H7 (cell line): ENCODE measurements around the gene POLR2L. TPM values are rescaled to one million over a fixed set of nuclear protein-coding genes. Genes with fewer than 3 reads are reported as not detected.

Experiments
- DNase-seq: peaks from one replicate; pipeline ENCODE4 v3.0.0; 2012
- H3K27me3 ChIP-seq: 2 replicates; pipeline ENCODE4 v1.6.0; 2011; ENCODE audit warnings: mild to moderate bottlenecking, low read length; ENCODE audit not compliant: control insufficient read depth, insufficient read depth
- H3K36me3 ChIP-seq: replicated peaks from 2 replicates; pipeline ENCODE4 v1.5.1; 2011; ENCODE audit warnings: low read length; ENCODE audit not compliant: control insufficient read depth, insufficient read depth
- H3K4me3 ChIP-seq: 2 replicates; pipeline ENCODE4 v1.5.1; 2011; ENCODE audit warnings: low read depth, mild to moderate bottlenecking, control low read depth, low read length, moderate library complexity; ENCODE audit not compliant: insufficient read depth
- total RNA-seq: library from RNA; depleted of rRNA; stranded (reverse); fragments of >200 nt; shearing (Covaris generic); gene quantifications from 2 replicates; pipeline ENCODE4 v1.2.3, GENCODE V29; 2014

POLR2L gene
- total RNA-seq, 1 experiment from 2014 or later = 135 TPM

DNA sequence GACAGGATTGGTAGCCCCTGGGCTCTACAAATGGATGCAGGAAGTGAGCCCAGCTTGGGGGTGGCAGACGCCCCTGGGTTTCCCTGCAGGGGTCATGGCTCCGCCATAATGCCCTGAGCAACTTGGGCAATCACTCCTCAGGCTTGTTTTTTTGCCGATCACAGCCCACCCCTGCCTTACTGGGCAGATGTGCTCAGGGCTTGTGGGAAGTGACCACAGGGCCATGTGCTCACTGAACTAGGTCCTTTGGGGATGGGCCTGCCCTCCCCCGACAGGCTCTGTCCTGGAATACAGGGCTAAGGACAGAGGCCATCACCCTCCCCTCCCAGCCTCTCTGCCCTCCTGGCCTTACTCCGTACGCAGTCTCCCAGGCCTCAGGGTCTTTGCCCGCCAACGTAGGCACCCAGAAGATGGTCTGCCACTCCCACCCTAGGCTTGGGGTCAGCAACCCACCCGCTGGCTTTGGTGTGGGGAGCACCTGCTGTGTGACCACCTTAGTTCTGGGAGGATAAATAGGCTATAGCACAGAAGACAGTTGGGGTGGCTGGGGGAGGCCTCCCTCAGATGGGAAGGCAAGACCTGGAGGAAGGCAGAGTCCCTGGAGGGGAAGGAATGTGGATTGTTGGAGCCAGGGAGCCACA, 28.8 kb downstream of the POLR2L start:
- Histone ChIP-seq H3K4me3 (no peak overlapping the region), H3K36me3 (peaks cover 26% of the 10 kb centered on the region), H3K27me3 (no peaks in the 10 kb centered on the region)
- DNase-seq = no peak

DNA sequence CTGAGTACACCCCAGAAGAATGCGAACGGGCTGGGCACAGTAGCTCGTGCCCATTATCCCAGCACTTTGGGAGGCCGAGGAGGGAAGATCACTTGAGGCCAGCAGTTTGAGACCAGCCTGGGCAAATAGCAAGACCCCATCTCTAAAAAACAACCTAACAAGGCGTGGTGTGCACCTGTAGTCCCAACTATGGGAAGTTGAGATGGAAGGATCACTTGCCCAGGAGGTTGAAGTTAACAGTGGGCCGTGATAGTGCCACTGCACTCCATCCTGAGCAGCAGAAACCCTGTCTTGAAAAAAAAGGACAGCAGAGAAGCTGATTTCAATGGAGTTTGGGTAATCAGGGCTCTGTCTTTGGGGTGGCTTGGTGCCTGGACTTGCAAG, 29.3 kb downstream of the POLR2L start:
- Histone ChIP-seq H3K27me3 (no peaks in the 10 kb centered on the region), H3K4me3 (no peak overlapping the region), H3K36me3 (peaks cover 26% of the 10 kb centered on the region)
- DNase-seq = no peak

DNA sequence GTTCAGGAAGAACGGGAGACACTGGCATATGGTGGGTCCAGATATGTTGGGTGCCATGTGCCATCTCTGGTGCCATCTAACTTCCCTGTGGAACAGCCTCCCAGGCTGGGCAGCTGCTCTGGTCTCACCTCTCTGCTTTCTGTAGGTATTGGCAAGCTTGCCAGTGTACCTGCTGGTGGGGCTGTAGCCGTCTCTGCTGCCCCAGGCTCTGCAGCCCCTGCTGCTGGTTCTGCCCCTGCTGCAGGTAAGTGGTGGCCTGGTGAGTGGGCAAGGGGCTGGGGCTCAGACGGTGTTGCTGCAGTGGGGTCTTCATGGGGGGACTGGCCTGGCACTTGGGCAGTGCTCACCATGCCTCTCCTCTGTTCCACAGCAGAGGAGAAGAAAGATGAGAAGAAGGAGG, 29.9 kb downstream of the POLR2L start:
- H3K4me3 ChIP-seq = no peak overlapping the region

GRCh38 chr11:811446-812245, 30.7 kb downstream of the POLR2L start:
- Histone ChIP-seq H3K27me3 (no peaks in the 10 kb centered on the region), H3K4me3 (no peak overlapping the region), H3K36me3 (peaks cover 26% of the 10 kb centered on the region)
- DNase-seq = no peak

More for the DNA sequence above, 29.9 kb downstream of the POLR2L start:
- DNase-seq = no peak
- H3K36me3 ChIP-seq = peaks cover 26% of the 10 kb centered on the region
- no peaks in the 10 kb centered on the region for H3K27me3 ChIP-seq

DNA sequence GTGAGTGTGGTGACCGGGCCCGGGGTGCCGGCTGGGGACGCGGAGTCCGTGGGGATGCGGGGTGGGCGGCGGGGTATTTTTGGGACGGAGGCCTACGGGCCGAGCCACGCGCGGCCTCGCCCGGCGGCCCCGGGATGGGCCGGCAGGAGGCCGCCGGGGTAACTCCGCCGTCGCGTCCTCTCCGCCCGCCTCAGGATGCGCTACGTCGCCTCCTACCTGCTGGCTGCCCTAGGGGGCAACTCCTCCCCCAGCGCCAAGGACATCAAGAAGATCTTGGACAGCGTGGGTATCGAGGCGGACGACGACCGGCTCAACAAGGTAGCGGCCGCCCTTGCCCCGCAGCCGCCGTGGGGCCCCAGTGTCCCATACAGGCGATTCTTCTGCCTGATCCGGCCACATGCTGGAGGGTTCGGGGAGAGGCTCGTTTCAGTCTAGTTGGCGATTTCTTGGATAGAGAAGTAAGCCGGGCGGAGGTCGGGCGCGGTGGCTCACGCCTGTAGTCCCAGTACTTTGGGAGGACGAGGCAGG, 32.2 kb downstream of the POLR2L start:
- Histone ChIP-seq H3K27me3 (no peaks in the 10 kb centered on the region), H3K4me3 (peak overlapping the region; percentile 98), H3K36me3 (peaks cover 26% of the 10 kb centered on the region)
- no peak for DNase-seq

DNA sequence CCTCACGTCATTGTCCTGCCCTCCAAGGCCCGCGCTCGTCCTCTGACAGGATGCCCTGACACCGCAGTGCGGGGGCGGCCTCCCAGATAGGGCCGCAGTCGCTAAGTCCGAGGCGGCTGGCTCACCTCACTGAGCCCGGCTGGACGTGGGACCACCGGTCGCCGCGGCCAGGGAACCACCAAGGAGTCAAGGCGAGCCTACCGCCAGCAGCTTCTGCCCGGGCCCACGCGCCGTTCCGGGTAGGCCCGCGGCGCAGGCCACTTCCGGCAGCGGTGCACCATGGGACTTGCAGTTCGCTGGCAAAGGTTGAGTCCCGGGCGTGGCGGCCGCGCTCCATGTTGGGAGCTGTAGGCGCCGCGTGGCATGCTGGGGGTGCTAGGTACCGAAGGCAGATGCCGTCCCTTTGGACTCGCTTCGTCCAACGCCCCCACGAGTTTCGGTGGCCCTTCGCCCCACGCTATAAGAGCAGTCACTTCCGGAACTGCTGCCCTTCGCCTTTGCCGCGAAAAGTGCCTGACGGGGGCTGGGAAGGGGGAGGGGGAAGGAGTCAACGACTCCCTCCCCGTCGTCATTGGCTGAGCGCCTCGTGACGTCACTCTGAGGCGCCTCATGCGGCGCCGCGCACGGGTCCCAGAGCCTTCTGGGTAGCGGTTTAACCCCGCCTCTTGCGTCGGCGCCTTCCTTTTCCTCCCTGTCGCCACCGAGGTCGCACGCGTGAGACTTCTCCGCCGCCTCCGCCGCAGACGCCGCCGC, 32.9 kb downstream of the POLR2L start, which contains the start of gene RPLP2:
RPLP2 (plus strand) TSS at position 681 of the 753 bp plus-strand sequence. CDS start 268 bp downstream, outside the sequence.
- Histone ChIP-seq H3K27me3 (no peaks in the 10 kb centered on the region), H3K4me3 (peak within 1 kb of the TSS; percentile 98), H3K36me3 (peaks cover 26% of the 10 kb centered on the region)
- DNase-seq = peak; percentile 99

DNA sequence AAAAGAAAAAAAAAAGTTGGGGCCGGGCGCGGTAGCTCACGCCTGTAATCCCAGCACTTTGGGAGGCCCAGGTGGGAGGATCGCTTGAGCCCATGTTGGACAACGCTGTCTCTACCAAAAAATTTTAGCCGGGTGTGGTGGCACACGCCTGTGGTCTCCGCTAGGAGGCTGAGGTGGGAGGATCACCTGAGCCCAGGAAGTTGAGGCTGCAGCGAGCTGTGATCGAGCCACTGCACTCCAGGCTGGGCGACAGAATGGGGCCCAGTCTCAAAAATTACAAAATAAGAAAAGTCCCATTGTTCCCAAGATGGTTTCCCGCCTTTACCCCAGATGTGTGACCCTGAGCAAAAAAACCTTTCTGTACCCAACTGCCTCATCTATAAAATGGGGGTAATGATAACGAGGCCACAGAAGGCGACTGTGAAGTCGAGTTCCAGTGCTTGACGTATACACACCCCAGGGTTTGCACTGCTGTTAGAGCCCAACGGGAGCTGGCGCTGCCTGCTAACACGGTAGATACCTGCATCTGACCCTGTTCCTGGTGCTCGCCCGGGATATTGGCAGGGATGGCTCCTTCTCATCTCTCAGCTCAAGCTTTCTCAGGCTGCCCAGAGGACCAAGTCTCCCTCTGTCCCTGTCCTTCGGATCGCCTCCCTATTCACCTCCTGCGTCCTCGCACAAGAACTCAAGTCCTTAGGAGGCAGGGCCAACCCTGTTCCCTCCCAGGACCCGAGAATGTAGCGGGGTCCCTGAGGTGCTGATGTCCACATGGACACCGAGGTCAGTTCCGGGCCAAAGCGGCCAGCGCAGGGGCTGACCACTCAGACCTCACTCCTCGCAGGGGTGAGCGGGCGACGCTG, 33.7 kb downstream of the POLR2L start:
- Histone ChIP-seq H3K36me3 (peaks cover 26% of the 10 kb centered on the region), H3K27me3 (no peaks in the 10 kb centered on the region), H3K4me3 (peak overlapping the region; percentile 98)
- no peak for DNase-seq

GRCh38 chr11:804599-804964, 37.7 kb downstream of the POLR2L start:
- H3K27me3 ChIP-seq = no peaks in the 10 kb centered on the region
- peaks cover 9% of the 10 kb centered on the region for H3K36me3 ChIP-seq
- DNase-seq = peak; percentile 81
- peak overlapping the region; percentile 59 for H3K4me3 ChIP-seq

DNA sequence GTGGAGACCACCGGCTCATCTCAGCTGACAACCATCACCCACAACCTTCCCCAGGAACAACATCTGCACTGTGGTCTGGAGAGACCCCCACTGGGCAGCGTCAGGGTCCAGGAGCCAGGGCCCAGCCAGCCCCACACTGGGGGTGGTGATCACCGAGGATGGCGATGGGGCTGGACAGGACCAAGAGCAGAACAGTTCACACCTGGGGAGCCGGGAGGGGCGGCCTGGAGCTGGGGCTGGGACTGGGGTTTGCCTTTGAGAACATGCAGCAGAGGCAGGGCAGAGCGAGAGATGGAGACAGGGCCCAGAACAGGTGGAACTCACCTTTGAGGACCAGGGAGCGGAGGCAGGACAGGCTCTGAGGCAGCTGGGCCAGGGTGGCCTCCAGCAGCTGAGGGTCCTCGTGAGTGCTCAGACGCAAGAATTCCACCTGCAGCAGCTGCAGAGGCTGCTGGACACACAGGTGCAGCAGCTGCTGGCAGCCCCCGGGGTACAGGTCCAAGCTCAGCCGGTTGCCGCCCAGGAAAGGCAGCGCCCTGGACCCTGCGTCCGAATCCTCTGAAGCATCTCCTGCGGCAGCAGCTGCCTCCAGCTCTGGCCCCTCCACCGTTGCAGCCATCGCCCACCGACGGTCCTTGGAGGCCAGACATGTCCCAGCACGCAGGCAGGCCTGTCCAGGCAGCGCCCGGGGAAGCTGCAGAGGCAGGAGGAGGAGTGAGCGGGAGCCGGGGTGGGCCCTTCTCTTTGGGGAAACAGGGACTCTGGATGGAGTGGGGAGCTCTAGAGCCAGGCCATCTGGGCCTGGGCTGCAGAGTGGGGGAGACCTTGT, 38.3 kb downstream of the POLR2L start:
- DNase-seq = peak; percentile 82
- H3K27me3 ChIP-seq = no peaks in the 10 kb centered on the region
- H3K36me3 ChIP-seq = peaks cover 9% of the 10 kb centered on the region

DNA sequence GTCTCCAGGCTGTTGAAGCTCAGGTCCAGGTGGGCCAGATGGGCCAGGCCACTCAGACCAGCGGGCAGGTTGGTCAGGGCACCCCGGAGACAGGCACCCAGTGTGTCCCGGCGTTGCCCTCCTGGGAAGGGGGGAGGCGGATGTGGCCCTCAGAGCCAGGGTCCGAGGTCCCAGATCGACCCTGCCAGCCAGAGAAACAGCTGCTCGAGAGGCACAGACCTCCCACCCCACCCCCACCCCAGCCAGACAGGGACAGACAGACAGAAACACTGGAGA, 38.9 kb downstream of the POLR2L start:
- no peak overlapping the region for H3K4me3 ChIP-seq
- no peak for DNase-seq
- peaks cover 9% of the 10 kb centered on the region for H3K36me3 ChIP-seq
- H3K27me3 ChIP-seq = no peaks in the 10 kb centered on the region

More for the DNA sequence above, 38.3 kb downstream of the POLR2L start:
- H3K4me3 ChIP-seq = peak overlapping the region; percentile 59

DNA sequence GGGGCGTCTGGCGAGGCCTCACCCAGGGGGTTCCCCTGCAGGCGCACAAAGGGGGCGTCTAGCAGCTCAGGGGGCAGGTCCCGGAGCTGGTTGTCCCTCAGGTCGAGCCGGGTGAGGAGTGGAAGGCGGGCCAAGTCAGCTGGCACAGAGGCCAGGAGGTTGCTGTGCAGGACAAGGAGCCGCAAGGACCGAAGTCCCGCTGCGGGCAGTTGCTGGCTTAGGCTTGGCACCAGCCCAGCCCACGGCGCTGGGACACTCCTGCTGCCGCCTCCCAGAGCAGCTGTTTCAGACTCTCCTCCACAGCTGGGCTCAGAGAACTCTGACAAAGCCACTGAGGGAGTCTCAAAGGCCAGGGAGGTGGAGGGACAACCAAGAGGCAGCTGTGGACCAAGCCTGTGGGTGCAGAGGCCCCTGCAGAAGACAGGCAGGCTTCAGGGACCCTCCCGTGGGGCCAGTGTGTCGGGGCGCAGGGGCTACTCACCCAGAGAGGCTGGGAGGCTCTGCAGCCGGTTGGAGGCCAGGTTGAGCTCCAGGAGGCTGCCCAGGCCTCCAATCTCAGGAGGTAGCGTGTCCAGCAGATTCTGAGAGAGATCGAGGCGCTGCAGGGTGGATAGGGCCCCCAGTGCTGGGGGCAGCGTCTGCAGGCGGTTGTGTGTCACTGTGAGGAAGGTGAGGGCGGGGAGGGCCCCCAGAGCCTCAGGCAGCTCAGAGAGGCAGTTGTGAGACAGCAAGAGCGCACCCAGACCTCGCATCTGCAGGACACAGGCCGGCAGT, 39.4 kb downstream of the POLR2L start:
- no peak for DNase-seq

GRCh38 chr11:802018-802617, 40.2 kb downstream of the POLR2L start:
- no peak overlapping the region for H3K4me3 ChIP-seq
- H3K36me3 ChIP-seq = peaks cover 9% of the 10 kb centered on the region
- no peaks in the 10 kb centered on the region for H3K27me3 ChIP-seq
- no peak for DNase-seq

More for the DNA sequence above, 39.4 kb downstream of the POLR2L start:
- H3K27me3 ChIP-seq = no peaks in the 10 kb centered on the region
- no peak overlapping the region for H3K4me3 ChIP-seq
- peaks cover 9% of the 10 kb centered on the region for H3K36me3 ChIP-seq
